HL-60/S4 (cell line): ENCODE measurements around the gene SHANK3.
"Not testable (repeated sequence)": the region's sequence is repeated elsewhere in the genome, so short reads cannot be mapped to it uniquely, and the experiment has no call there.

Experiments used
- in situ Hi-C: fragments of 300-500 bp; cut with MboI; formaldehyde crosslinking; loops from 2 replicates; pipeline ENCODE4 v1.14.3; 2022; ENCODE audit warnings: low sequenced_read_pairs

Gene SHANK3

DNA sequence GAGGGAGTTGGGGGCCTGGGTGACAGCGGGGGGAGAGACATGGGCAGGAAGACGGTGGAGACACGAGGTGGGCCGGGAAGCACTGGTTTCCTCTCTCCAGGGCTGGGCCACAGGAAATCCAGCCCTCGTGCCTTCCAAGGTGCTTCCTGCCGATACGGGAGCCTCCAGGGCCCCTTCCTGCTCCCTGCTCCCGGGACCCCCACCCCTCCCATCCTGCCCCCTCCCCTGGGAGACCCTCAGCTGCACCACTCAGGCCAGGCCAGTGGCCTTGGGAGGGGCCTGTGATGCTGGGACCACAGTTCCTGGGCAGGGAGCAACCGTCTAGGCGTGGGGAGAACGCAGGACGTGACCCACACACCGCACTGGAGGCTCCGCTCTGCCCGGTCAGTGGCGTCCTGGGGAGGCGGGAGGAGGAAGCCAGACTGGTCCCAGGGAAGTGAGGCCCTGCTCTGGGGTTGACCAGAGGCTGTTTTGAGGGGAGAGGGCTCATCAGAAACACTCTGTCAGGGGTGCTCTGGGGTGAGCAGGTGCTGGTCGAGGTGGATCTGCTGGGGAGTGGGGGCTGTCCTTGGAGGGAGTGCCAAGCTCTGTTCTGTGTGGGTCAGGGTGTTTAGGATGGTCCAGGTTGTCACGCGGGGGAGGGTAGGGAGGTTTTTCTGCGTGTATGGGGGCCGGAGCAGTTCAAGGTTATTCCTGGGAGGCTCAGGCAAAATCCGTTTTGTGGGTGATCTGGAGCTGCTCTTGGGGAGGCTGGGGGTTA, at the start of gene SHANK3:
SHANK3 (plus strand) TSS at position 353 of the 760 bp plus-strand sequence.
- in situ Hi-C loops: no loop called here

DNA sequence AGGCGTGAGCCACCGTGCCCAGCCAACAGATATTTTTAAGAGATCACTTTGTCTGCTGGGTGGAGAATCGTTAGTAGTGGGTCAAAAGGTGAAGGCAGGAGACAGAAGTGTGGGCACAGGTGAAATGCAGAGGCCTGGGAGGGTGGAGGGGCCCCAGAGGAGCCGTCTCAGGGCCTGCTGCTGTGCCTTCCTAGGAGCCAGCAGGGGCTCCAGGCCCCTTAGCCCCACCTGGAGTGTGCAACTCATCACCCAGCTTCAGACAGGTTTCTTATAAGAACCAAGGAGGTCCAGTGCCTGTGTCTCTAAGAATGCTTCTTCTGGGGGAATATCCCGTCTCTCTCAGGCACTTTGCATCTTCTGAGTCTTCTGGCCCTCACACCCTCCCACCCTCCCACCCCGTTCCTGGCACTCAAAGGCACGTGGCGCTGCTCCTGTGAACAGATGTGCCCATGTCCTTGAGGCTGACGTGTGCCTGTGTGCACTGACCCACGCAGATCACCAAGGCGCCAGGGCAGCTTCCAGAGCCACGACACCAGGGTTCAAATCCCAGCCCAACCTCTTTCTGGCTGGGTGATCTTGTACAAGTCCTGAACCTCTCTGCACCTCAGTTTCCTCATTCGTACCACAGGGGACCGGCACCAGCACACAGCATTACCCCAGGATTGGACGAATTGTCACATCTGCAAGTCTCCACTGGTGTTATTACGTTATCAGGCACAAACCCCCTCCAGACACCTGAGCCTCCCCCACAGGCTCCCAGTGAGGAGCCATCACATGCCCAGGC, 48.1 kb upstream of the SHANK3 start:
- in situ Hi-C loops: no loop called here

DNA sequence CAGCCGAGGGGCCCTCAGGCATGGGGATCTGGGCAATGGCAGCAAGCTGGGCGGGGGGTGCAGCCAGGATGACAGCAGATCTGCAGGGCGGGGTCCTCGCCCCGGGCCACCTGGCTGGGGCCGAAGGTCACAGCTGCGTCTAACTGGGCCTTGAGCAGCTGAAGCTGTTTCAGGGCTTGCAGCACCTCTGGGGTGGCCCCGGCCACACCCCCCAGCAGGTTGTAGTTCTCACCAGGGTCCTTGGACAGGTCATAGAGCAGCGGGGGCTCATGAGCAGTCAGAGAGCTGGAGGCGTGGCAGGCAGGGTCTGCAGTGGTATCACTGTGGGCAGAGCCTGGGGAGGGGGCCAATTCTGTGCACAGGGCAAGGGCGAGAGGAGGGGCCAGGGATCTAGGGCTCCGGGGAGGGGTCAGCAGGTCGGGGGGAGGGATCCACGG, 47.5 kb upstream of the SHANK3 start:
- in situ Hi-C loops: no loop called here

DNA sequence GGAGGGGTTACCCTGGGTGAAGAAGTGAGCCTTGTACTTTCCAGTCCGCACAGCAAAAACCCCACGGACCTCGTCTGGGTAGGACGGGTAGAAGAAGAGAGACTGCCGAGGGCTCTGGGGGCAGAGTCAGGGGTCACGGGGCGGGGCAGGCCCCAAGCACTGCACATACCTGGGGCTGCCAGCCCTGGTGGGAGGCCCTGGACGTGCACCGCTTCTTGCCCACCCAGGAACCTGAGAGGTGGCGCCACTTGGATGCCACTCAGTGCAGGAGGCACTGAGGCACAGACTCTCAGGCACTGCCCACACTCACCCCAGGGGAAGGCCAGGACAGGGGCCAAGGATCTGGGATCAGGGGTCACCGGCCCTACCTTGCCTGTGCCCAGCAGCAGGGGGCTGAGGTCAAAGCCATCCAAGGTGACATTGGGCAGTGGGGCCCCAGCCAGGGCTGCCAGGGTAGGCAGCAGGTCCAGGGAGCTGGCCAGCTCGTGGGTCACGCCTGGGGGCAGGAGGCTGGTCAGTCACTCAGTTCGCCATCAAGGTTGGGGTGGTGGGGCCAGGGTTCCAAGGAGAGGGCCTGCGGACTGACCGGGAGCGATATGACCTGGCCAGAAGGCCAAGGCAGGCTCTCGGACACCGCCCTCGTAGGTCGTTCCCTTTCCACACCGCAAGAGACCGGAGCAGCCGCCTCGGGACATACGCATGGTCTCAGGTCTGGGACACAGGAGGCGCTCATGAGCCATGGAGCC, 46.9 kb upstream of the SHANK3 start:
- in situ Hi-C loops: no loop called here

DNA sequence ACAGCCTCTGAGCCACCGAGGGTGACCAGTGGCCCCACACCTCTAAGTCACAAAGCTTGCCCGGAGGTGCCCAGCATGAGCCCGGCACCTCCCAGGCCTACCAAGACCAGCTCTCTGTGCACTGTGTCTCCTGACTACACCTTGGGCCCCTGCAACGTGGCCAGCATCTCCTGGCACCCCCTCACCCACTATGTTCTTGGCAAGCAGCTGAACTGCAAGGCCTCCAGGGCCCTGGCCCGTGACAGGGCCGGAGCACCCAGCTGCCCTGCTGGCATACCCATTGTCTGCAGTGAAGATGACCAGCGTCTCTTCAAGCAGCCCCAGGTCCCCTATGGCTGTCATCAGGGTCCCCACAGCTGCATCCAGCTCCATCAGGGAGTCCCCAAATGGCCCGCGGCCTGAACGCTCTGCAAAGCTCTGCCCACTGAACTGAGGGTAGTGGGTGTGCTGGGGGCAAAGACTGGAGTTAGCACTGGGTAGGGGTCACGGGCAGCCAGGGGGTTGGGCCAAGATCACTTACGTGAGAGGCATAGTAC, 46.2 kb upstream of the SHANK3 start:
- in situ Hi-C loops: no loop called here

DNA sequence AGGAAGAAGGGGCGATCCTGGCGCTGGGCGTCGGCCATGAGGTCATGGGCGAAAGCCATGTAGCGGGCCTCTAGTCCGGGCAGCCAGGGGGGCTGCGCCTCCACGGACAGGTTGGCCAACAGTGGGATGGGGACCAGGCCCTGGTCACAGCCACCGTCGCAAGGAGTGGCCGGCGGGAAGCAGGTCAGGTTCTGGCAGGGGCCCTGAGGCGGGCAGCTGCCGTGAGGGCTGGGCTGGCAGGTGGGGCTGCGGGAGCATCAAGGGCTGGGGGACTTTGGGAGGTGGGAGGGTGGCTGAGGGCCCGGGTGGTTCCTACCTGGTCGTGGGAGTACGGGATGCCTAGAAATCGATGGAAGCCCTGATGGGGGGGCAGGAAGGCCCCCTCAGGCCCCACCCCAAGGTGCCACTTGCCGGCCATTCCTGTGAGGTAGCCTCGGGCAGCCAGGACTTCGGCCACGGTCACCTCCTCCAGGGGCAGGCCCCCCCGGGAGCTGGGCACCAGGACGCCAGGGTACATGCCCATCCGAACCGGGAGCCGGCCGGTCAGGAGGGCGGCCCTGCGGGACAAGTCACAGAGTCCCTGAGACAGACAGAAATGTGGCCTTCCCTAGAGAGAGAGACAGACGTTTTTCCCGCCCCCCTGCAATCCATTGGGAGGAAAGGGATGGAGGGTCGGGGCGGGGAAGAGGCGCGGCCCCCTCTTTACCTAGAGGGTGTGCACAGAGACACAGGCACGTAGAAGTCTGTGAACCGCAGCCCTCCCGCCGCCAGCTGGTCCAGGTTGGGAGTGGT, 45.6 kb upstream of the SHANK3 start:
- in situ Hi-C loops: no loop called here

DNA sequence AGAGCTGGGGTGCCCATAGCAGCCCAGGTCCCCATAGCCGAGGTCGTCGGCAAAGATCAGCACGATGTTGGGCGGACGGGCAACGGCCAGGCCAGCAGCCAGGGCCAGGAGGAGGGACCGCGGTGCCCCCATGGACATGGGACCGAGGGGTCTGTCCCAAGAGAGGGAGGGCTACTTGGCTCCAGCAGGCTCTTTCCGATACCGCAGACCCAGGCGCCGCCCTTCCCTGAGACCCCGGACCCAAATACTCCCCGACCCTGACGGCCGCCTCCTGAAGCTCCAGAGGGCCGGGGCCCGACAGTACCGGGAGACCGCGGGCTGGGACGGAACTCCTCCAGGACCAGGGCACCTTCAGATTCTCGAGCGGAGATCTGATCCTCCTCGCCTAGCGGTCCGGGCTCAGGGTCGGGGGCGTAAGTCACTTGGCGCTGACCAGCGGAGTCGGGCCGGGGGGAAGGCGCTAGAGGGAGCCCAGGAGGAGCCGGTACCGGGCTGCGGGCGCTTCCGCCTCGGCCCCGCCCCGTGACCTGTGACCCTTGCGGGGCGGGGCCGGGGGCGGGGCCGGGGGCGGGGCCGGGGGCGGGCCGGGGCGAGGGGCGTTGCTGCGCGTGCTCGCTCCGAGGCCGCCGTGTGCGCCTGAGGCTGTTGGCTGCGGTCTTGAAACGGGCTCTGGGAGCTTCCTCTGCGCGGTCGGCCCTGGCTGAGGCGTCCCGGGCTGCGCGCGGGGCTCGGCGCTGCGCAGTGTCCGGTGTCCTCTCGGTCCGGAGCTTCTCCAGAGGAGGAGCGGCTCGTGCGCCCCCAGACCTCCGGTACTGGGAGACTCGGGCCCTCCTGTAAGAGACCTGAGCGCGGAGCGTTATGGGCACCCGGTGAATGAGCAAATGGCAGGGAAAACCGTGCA, 44.7 kb upstream of the SHANK3 start, which contains the start of gene ARSA:
ARSA (minus strand) TSS at position 511 of the 901 bp plus-strand sequence; CDS start at position 138, 373 bp downstream.
- in situ Hi-C loops: no loop called here

DNA sequence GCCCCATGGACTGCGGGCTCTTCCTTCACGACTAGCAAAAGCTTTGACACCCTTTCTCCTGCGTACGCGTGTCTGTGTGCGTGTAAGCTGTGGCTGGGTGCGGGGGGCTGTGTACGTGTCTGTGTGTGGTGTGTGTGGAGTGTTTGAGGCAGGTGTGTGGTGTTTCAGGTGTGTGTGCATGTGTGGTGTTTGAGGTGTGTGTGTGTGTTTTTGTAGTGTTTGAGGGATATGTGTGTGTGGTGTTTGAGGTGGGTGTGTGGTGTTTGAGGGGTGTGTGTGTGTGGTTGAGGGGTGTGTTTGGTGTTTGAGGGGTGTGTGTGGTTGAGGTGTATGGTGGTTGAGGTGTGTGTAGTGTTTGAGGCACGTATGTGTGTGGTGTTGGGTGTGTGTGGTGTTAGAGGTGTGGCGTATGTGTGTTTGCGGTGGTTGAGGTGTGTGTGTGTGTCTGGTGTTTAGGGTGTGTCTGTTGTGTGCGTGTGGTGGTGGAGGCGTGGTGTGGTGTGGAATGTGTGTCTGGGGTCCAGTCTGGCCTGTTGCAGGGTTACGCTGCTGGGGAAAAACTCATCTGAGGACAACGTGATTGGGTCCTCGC, 44.0 kb upstream of the SHANK3 start:
- in situ Hi-C loops: no loop called here

DNA sequence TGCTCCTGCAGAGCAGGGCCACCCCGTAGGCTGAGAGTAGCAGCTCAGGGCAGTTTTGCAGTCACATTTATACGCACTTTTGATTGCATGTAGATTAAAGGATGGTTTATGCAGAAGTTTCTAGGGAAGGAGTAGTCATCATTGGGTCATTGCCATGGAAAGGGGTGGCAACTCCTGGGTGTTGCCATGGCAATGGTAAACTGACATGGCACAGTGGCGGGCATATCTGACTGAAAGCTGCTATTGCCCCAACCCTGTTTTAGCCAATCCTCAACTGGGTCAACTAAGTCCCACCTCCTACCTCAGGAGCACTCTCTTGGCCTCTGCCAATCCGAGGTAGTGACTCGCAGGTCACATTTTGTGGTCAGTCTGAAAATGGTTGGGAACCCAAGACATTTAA, 42.2 kb upstream of the SHANK3 start:
- in situ Hi-C loops: no loop called here

DNA sequence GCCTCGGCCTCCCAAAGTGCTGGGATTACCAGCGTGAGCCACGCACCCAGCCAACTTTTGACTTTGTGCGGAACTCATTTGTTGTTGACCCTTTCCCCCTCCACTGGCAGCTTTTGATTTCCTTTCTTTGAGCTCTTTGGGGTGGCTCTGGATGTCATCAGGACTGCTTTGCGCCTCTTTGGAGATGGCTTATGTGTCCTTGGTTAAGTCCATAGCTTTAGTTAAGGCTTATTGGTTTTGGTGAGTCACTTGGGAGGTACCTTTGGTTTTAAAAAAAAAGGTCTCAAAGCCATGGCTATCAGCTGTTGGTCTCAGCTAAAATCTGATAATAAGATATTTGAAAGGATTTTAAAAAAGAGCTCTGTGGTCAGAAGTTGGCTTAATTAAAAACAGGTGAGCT, 39.5 kb upstream of the SHANK3 start:
- in situ Hi-C loops: no loop called here

DNA sequence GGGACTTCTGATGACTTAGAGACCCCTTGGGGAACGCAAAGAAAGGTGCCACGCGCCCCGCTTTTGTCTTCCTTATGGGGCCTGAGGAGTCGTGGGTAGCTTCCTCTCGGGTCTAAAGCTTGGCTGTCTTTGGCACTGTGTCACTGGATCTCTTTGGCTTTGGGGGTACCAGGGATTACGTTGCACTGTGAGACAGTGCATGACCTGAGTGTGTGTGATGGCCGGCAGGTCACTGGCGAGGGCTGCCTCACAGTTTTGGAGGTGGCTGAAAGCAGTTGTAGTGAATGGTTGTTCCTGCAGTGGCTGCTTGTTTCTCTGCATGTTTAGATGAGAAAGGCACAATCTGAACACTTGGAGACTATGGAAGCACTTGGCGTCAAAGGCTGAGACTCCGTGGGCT, 38.9 kb upstream of the SHANK3 start:
- in situ Hi-C loops: no loop called here

DNA sequence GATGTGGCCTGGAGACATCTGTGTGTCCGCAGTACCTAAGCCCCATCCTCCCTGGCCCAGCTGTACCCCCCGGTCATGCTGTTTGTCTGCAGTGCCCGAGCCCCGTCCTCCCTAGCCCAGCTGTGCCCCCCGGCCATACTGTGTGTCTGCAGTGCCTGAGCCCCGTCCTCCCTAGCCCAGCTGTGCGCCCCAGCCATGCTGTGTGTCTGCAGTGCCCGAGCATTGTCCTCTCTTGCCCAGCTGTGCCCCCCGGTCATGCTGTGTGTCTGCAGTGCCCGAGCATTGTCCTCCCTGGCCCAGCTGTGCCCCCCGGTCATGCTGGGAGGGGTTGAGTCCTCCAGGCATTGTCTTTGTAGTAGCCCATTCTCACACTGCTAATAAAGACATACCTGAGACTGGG, 37.0 kb upstream of the SHANK3 start:
- in situ Hi-C loops: no loop called here

DNA sequence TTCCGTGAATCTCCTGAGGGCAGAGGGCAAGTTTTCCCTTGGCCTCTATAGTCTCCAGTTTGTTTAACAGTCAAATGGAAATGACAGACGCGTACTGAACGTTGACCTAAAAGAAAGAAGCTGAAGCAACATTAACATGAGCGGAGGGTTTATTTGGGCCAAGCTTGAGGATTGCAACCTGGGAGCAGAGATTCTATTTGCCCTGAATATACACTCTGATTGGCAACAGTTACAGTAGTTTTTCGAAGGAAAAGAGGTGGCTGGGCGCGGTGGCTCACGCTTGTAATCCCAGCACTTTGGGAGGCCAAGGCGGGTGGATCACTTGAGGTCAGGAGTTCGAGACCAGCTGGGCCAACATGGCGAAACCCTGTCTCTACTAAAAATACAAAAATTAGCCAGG, 32.3 kb upstream of the SHANK3 start:
- in situ Hi-C loops: not testable (repeated sequence)

DNA sequence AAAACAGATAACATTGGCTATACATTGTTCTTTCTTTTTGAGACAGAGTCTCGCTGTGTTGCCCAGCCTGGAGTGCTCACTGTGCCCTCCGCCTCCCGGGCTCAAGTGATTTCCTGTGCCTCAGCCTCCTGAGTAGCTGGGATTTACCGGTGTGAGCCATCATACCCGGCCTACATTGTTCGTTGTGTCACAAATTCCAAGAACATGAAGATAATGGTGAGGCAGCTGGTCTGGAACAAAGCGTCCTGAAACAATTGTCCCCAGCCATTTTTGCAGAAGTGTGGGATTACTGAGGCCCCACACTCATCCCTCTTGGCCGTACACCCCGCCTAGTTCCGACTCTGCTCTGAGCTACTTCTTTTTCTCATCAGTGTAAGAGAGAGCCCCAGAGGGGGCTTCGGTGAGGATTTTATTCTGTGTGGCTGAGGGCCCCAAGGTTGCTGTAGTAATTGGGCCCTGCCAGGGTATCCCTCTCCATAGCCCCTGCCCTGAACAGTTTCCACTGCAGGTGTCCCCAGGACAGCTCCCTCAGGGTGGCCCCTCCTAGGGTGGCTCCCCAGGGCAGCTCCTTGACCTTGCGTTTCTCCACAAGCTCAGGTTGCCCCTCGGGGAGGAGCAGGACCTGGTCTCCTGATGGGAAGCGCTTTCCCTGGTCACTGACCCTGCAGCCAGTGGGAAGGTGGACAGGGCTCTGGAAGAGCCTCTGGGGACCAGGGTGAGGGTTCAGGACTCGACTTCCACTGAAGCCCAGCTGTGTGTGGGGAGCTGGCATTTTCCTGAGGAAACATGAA, 31.6 kb upstream of the SHANK3 start:
- in situ Hi-C loops: no loop called here

DNA sequence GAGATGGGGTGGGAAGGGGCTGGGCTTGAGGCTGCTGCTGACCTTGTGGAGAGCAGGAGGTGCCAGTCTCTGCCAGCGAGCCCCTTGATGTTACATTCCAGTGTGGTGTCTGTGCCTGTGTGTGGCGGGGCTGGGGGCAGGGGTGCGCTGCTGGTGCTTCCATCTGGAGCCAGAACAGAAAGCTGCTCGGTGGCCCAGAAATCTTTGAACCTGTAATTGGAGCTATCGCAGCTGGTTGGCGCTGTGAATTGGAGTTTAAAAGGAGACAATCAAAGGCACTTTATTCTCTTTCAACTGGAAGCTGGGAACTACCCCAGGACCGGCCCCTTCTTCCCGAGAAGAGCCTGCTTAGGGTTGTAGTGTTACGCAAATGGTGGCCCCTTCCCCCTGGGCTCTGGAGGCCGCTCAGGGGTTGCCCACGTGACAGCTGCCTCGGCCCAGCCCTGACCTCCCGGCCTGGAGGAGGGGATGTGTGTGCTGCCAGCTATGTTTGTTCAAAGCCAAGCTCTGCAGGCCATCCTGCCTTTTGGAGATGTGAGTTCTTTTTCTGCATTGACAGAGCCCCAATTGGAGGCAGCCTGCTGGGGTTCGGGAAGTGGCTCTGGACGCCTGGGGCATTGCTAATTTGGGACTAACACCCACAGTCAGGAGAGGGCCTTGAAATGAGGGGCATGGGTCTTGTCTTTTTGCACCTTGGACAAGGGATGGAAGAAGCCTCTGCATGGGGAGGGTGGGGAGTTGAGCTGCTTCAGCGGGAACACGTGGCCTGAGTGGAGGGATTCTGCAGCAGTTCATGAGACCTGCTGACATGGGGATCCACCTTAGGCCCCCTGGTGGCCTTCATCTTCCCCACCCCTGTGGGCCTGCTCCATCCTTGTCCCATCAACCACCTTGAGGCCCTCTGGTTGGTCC, 30.7 kb upstream of the SHANK3 start:
- in situ Hi-C loops: no loop called here

DNA sequence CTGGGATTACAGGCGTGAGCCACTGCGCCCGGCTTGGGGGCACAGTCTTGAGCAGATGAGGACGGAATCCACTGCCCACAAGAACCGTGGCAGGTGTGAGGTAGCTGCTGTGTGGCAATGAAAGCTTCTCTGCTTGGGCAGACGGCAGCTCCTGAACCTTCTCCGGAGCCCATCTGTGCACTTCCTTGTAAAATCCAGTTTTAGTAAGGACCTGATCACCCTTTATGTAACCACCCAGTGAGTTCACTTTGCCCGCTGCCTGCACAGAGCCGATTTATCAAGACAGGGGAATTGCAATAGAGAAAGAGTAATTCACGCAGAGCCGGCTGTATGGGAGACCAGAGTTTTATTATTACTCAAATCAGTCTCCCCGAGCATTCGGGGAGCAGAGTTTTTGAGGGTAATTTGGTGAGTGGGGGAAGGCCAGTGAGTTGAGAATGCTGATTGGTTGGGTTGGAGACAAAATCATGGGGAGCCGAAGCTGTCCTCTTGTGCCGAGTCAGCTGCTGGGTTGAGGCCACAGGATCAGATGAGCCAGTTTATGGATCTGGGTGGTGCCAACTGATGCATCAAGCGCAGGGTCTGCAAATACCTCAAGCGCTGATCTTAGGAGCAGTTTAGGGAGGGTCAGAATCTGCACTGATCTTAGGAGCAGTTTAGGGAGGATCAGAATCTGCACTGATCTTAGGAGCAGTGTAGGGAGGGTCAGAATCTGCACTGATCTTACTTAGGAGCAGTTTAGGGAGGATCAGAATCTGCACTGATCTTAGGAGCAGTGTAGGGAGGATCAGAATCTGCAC, 29.4 kb upstream of the SHANK3 start:
- in situ Hi-C loops: not testable (repeated sequence)

DNA sequence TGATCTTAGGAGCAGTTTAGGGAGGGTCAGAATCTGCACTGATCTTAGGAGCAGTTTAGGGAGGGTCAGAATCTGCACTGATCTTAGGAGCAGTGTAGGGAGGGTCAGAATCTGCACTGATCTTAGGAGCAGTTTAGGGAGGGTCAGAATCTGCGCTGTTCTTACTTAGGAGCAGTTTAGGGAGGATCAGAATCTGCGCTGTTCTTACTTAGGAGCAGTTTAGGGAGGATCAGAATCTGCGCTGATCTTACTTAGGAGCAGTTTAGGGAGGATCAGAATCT, 28.9 kb upstream of the SHANK3 start:
- in situ Hi-C loops: not testable (repeated sequence)
